ENCODE results near the gene EVL. TPM values are rescaled to one million over a fixed set of nuclear protein-coding genes. Genes with fewer than 3 reads are reported as not detected.

The EVL gene
- total RNA-seq, 1 donor: 16.6 TPM

GRCh38 chr14:100070310-100070709 is 5.1 kb downstream of the EVL start:
- no peaks in the 10 kb centered on the region for H3K9me3 ChIP-seq (ENCODE audit: low read depth, low read length)
- no peak overlapping the region for H2AFZ ChIP-seq (ENCODE audit: low read length)
- TF ChIP-seq CTCF (IDR thresholded peaks at IDR 0.05; ENCODE audit: extremely low read depth, low read depth, low read length): no peak
- peaks cover 6% of the 10 kb centered on the region for H3K4me1 ChIP-seq (ENCODE audit: insufficient read depth, low read length)
- no peaks in the 10 kb centered on the region for H3K36me3 ChIP-seq (ENCODE audit: insufficient read depth, low read length)
- no peak overlapping the region for H3K27ac ChIP-seq (ENCODE audit: low read depth, low read length)
- H3K4me2 ChIP-seq (ENCODE audit: insufficient read depth, low read length): no peak overlapping the region
- H3K27me3 ChIP-seq (ENCODE audit: insufficient read depth, low read length): no peaks in the 10 kb centered on the region
- H3K4me3 ChIP-seq (ENCODE audit: insufficient read depth, low read length): no peak overlapping the region
- peaks cover 9% of the 10 kb centered on the region for H3K79me2 ChIP-seq (ENCODE audit: insufficient read depth, low read length)
- no peaks in the 10 kb centered on the region for H4K20me1 ChIP-seq (ENCODE audit: insufficient read depth, low read length)
- no peak for DNase-seq (ENCODE audit: insufficient read length, low spot score, missing footprints)

DNA sequence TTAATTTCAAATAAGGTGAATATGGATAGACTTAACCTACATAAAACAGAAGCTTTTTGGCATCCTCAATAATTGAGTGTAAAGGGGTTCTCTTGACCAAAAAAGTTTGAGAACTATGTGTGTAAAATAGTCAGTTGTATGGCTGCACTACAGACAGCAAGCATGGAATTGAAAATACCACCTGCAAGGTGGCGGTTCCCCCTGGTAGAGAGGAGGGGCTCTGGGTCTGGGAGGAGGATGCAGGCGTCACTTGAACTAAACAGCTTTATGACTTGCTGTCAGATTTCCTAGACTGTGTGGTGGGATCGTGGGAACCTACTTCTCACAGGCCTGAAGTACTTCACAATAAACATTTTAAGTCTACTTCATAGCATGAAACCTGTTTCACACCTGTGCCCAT is 6.3 kb downstream of the EVL start:
- Histone ChIP-seq H3K9me3 (ENCODE audit: low read depth, low read length) (no peaks in the 10 kb centered on the region), H3K36me3 (ENCODE audit: insufficient read depth, low read length) (no peaks in the 10 kb centered on the region), H3K4me3 (ENCODE audit: insufficient read depth, low read length) (no peak overlapping the region), H4K20me1 (ENCODE audit: insufficient read depth, low read length) (peaks cover 3% of the 10 kb centered on the region), H3K4me2 (ENCODE audit: insufficient read depth, low read length) (no peak overlapping the region), H3K27ac (ENCODE audit: low read depth, low read length) (no peak overlapping the region), H3K4me1 (ENCODE audit: insufficient read depth, low read length) (peaks cover 16% of the 10 kb centered on the region), H2AFZ (ENCODE audit: low read length) (no peak overlapping the region), H3K79me2 (ENCODE audit: insufficient read depth, low read length) (peaks cover 9% of the 10 kb centered on the region), H3K27me3 (ENCODE audit: insufficient read depth, low read length) (no peaks in the 10 kb centered on the region)
- TF ChIP-seq CTCF (IDR thresholded peaks at IDR 0.05; ENCODE audit: extremely low read depth, low read depth, low read length): no peak
- DNase-seq (ENCODE audit: insufficient read length, low spot score, missing footprints): no peak

- Histone ChIP-seq H3K27me3 (ENCODE audit: insufficient read depth, low read length) (no peaks in the 10 kb centered on the region), H3K4me3 (ENCODE audit: insufficient read depth, low read length) (no peak overlapping the region), H3K27ac (ENCODE audit: low read depth, low read length) (no peak overlapping the region), H3K4me2 (ENCODE audit: insufficient read depth, low read length) (no peak overlapping the region), H3K4me1 (ENCODE audit: insufficient read depth, low read length) (peaks cover 22% of the 10 kb centered on the region), H4K20me1 (ENCODE audit: insufficient read depth, low read length) (peaks cover 3% of the 10 kb centered on the region), H2AFZ (ENCODE audit: low read length) (no peak overlapping the region), H3K36me3 (ENCODE audit: insufficient read depth, low read length) (no peaks in the 10 kb centered on the region), H3K9me3 (ENCODE audit: low read depth, low read length) (no peaks in the 10 kb centered on the region), H3K79me2 (ENCODE audit: insufficient read depth, low read length) (peaks cover 4% of the 10 kb centered on the region)
- DNase-seq (ENCODE audit: insufficient read length, low spot score, missing footprints): no peak
- TF ChIP-seq CTCF (IDR thresholded peaks at IDR 0.05; ENCODE audit: extremely low read depth, low read depth, low read length): no peak
Measured at GRCh38 chr14:100072783-100073346, 7.6 kb downstream of the EVL start.

DNA sequence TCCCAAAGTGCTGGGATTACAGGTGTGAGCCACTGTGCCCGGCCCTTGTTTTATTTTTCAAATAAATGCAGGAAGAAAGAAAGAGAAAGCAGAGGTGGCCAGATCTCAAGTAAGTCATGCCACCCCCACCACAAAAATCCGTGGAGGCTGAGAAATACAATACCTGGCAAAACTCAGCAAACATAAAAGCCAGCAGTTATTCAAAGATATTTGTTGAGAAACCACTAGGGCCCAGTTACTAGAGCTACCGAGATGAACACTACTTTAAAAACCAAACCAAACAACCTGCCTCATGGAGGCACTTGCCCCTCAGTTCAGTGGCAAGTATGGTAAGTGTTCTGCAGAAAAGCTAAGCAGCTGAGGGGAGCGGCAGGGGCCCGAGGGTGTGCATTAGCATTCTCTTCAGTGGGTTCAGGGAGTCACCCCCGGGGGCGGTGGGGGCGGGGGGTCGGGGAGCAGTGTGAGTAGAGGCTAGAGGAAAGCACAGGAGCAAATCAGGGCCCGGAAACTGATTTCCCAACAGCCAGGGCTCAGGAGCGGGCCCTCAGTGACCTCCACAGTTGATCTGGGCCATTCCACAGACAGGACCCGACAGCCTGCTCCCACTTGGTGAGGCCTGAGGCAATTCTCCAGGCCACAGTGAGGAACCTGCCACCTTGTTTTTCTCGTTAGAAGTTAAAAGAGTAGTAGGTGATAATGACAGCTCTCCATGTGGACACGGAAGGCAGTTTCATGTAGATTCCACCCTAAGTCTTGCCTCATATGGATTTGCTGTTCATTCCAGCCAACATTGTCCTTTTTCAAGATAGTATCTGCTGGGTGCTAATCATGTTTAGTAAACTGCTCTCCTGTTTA is 8.6 kb downstream of the EVL start:
- Histone ChIP-seq H3K79me2 (ENCODE audit: insufficient read depth, low read length) (peaks cover 3% of the 10 kb centered on the region), H3K36me3 (ENCODE audit: insufficient read depth, low read length) (no peaks in the 10 kb centered on the region), H3K4me1 (ENCODE audit: insufficient read depth, low read length) (peaks cover 20% of the 10 kb centered on the region), H3K27me3 (ENCODE audit: insufficient read depth, low read length) (no peaks in the 10 kb centered on the region), H3K4me2 (ENCODE audit: insufficient read depth, low read length) (no peak overlapping the region), H2AFZ (ENCODE audit: low read length) (no peak overlapping the region), H4K20me1 (ENCODE audit: insufficient read depth, low read length) (peaks cover 7% of the 10 kb centered on the region), H3K4me3 (ENCODE audit: insufficient read depth, low read length) (no peak overlapping the region), H3K27ac (ENCODE audit: low read depth, low read length) (no peak overlapping the region), H3K9me3 (ENCODE audit: low read depth, low read length) (no peaks in the 10 kb centered on the region)
- no peak for TF ChIP-seq CTCF (IDR thresholded peaks at IDR 0.05; ENCODE audit: extremely low read depth, low read depth, low read length)
- no peak for DNase-seq (ENCODE audit: insufficient read length, low spot score, missing footprints)

Measured in osteoblast (primary cell).